Smooth muscle cell (in vitro differentiated cells): ENCODE results near the gene OR6J1. TPM values are rescaled to one million over a fixed set of nuclear protein-coding genes. Genes with fewer than 3 reads are reported as not detected.

Source experiments
- DNase-seq: peaks from one replicate; lab custom pipeline; 2025; ENCODE audit not compliant: unreplicated experiment; lab: John Stamatoyannopoulos, UW
- H2AFZ ChIP-seq: fragments of 200-600 bp; sonication (generic); 2 replicates; pipeline ENCODE4 v1.6.0; 2016; ENCODE audit warnings: antibody characterized with exemption, low read depth, mild to moderate bottlenecking
- H3F3A ChIP-seq: fragments of 200-600 bp; sonication (generic); 2 replicates; pipeline ENCODE4 v1.6.0; 2017; ENCODE audit warnings: antibody characterized with exemption, low read depth
- H3K27ac ChIP-seq: fragments of 200-600 bp; sonication (generic); 2 replicates; pipeline ENCODE4 v1.5.1; 2016; ENCODE audit warnings: low read depth, mild to moderate bottlenecking
- H3K27me3 ChIP-seq: fragments of 200-600 bp; sonication (generic); 2 replicates; pipeline ENCODE4 v1.6.1; 2016; ENCODE audit warnings: low read depth, mild to moderate bottlenecking
- H3K36me3 ChIP-seq: fragments of 200-600 bp; sonication (generic); 2 replicates; pipeline ENCODE4 v1.5.1; 2016; ENCODE audit warnings: low read depth
- H3K4me1 ChIP-seq: fragments of 200-600 bp; sonication (generic); 2 replicates; pipeline ENCODE4 v1.5.1; 2016; ENCODE audit warnings: low read depth
- H3K4me2 ChIP-seq: fragments of 200-600 bp; sonication (generic); 2 replicates; pipeline ENCODE4 v1.6.0; 2016; ENCODE audit warnings: mild to moderate bottlenecking
- H3K4me3 ChIP-seq: fragments of 200-600 bp; sonication (generic); 2 replicates; pipeline ENCODE4 v1.5.1; 2016; ENCODE audit warnings: mild to moderate bottlenecking
- H3K79me2 ChIP-seq: fragments of 200-600 bp; sonication (generic); 2 replicates; pipeline ENCODE4 v1.6.0; 2016; ENCODE audit warnings: low read depth, mild to moderate bottlenecking
- H3K9ac ChIP-seq: fragments of 200-600 bp; sonication (generic); 2 replicates; pipeline ENCODE4 v1.6.0; 2016; ENCODE audit warnings: low read depth
- H3K9me3 ChIP-seq: fragments of 200-600 bp; sonication (generic); replicated peaks from 2 replicates; pipeline ENCODE4 v1.5.1; 2016; ENCODE audit warnings: low read depth
- H4K20me1 ChIP-seq: fragments of 200-600 bp; sonication (generic); 2 replicates; pipeline ENCODE4 v1.6.0; 2016; ENCODE audit warnings: low read depth
- WGBS: methylation state at CpG from one replicate; pipeline ENCODE4 v1.1.7; 2016; ENCODE audit warnings: low lambda C conversion rate; 5-methylcytosine and 5-hydroxymethylcytosine counted together
- polyA plus RNA-seq: library from polyadenylated mRNA; unstranded; fragments of >200 nt; fragmentation: Nextera tagmentation; extraction: Ambion mirVana; gene quantifications from 2 replicates; pipeline ENCODE4 v1.2.1, GENCODE V29; 2016
- total RNA-seq: library from RNA; depleted of rRNA; stranded (reverse); fragments of >200 nt; gene quantifications from 2 replicates; pipeline ENCODE4 v1.2.3, GENCODE V29; 2014
- TF ChIP-seq, protein P1 (sequence below): fragments of 200-600 bp; sonication (generic); IDR thresholded peaks from 2 replicates; pipeline ENCODE4 v1.5.1; 2017; ENCODE audit warnings: borderline replicate concordance, mild to moderate bottlenecking, antibody characterized with exemption; ENCODE audit not compliant: insufficient read depth, poor library complexity, severe bottlenecking

The OR6J1 gene
- total and polyA plus RNA-seq, 2 experiments from 2014 or later: not detected

DNA sequence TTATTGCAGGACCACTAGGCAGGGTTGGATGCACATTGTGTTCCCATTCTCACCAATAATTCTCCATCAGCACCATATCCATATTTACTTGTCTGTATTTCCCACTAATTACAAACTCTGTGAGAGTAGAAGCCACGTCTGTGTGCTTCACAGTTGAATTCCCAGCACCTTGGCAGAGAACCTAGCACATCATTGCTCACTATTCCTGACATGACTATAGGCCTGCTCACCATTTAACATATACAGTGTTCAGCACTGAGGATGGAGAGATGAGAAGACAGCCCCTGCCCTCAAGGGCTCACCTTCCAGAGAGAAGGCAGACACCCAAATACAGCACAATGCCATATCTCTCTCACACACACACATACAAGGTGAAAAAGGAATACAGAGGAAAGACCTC is 60.2 kb downstream of the OR6J1 start:
- Histone ChIP-seq H4K20me1 (peaks cover 62% of the 10 kb centered on the region), H2AFZ (no peak overlapping the region), H3F3A (no peaks in the 10 kb centered on the region), H3K27me3 (no peaks in the 10 kb centered on the region), H3K4me3 (no peak overlapping the region), H3K36me3 (no peaks in the 10 kb centered on the region), H3K4me2 (no peak overlapping the region), H3K27ac (no peak overlapping the region), H3K79me2 (peaks cover 96% of the 10 kb centered on the region), H3K4me1 (peaks cover 11% of the 10 kb centered on the region), H3K9ac (no peak overlapping the region), H3K9me3 (no peaks in the 10 kb centered on the region)
- TF ChIP-seq, protein P1, sequence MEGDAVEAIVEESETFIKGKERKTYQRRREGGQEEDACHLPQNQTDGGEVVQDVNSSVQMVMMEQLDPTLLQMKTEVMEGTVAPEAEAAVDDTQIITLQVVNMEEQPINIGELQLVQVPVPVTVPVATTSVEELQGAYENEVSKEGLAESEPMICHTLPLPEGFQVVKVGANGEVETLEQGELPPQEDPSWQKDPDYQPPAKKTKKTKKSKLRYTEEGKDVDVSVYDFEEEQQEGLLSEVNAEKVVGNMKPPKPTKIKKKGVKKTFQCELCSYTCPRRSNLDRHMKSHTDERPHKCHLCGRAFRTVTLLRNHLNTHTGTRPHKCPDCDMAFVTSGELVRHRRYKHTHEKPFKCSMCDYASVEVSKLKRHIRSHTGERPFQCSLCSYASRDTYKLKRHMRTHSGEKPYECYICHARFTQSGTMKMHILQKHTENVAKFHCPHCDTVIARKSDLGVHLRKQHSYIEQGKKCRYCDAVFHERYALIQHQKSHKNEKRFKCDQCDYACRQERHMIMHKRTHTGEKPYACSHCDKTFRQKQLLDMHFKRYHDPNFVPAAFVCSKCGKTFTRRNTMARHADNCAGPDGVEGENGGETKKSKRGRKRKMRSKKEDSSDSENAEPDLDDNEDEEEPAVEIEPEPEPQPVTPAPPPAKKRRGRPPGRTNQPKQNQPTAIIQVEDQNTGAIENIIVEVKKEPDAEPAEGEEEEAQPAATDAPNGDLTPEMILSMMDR: no peak
- no peak for DNase-seq
- 96% methylated on average over 1 of the region's 1 CpG for WGBS

Other genes with a start within 250 kb of the OR6J1 start
- gene DAD1, start 55.1 kb downstream of the OR6J1 start, total RNA-seq: 473 and 533 TPM in 2 replicates
- 519 and 571 TPM in 2 replicates for gene DAD1, start 55.1 kb downstream of the OR6J1 start, polyA plus RNA-seq
- 9.7 and 10.5 TPM in 2 replicates for gene ABHD4, start 46.1 kb downstream of the OR6J1 start, total RNA-seq
- 13.9 and 24.1 TPM in 2 replicates for gene ABHD4, start 46.1 kb downstream of the OR6J1 start, polyA plus RNA-seq
- gene OXA1L, start 122.3 kb upstream of the OR6J1 start, total RNA-seq: 88.8 and 93.8 TPM in 2 replicates
- 55.9 and 69.3 TPM in 2 replicates for gene OXA1L, start 122.3 kb upstream of the OR6J1 start, polyA plus RNA-seq
- gene SLC7A7, start 171.1 kb upstream of the OR6J1 start, total RNA-seq: 10.3 and 18.5 TPM in 2 replicates
- 10.0 and 14.1 TPM in 2 replicates for gene SLC7A7, start 171.1 kb upstream of the OR6J1 start, polyA plus RNA-seq
- 85.8 and 220 TPM in 2 replicates for gene MRPL52, start 185.5 kb upstream of the OR6J1 start, total RNA-seq
- 274 and 296 TPM in 2 replicates for gene MRPL52, start 185.5 kb upstream of the OR6J1 start, polyA plus RNA-seq
- gene MMP14, start 192.2 kb upstream of the OR6J1 start, total RNA-seq: 444 and 491 TPM in 2 replicates
- gene MMP14, start 192.2 kb upstream of the OR6J1 start, polyA plus RNA-seq: 52.3 and 58.1 TPM in 2 replicates
- gene LRP10, start 227.4 kb upstream of the OR6J1 start, total RNA-seq: 32.4 and 38.8 TPM in 2 replicates
- 81.2 and 87.1 TPM in 2 replicates for gene LRP10, start 227.4 kb upstream of the OR6J1 start, polyA plus RNA-seq
- 0.22 and 2.6 TPM in 2 replicates for gene REM2, start 238.9 kb upstream of the OR6J1 start, total RNA-seq
- gene REM2, start 238.9 kb upstream of the OR6J1 start, polyA plus RNA-seq: 1.6 and 5.9 TPM in 2 replicates